ENCODE measurements around the gene SH3GL3. TPM values are rescaled to one million over a fixed set of nuclear protein-coding genes. Genes with fewer than 3 reads are reported as not detected.

SH3GL3 gene
- polyA plus RNA-seq, 1 of the 3 experiments (the other 2 are of a cell fraction) = not detected

DNA sequence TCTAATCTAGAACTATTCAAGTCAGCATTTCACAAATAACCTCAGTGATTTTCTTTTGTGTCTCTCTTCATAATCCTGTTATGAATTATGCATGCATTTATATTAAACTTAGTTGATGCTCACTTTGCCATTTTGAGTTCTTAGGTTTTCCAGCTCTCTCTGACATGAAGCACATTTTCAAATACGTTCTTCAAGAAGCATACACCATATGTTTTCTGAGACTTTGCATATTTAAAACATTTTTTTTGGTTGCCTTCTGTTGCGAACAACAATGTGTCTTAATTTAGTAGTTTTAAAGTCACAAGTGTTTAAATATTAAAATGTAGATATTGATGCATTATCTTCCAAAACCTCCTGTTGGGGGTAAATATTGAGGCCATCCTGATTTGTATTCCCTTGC, 37.5 kb downstream of the SH3GL3 start:
- ChIA-PET CTCF (no interaction called here), POLR2A (no interaction called here)
- H3K9ac ChIP-seq = no peak overlapping the region
- no peak overlapping the region for H3K4me3 ChIP-seq (ENCODE audit: low read depth in 2 of 2, low read length in 1 of 2)
- H2AFZ ChIP-seq (ENCODE audit: low read depth) = no peak overlapping the region
- H3F3A ChIP-seq (replicated peaks; ENCODE audit: insufficient read depth) = no peaks in the 10 kb centered on the region
- no peaks in the 10 kb centered on the region for H3K79me2 ChIP-seq (ENCODE audit: insufficient read depth)
- H3K9me2 ChIP-seq = no peaks in the 10 kb centered on the region
- H3K27me3 ChIP-seq (ENCODE audit: insufficient read depth) = no peaks in the 10 kb centered on the region
- H3K4me2 ChIP-seq = no peak overlapping the region
- TF ChIP-seq FOSL2 (IDR thresholded peaks at IDR 0.05; ENCODE audit: borderline replicate concordance, low read depth) = no peak
- TF ChIP-seq, protein P1, sequence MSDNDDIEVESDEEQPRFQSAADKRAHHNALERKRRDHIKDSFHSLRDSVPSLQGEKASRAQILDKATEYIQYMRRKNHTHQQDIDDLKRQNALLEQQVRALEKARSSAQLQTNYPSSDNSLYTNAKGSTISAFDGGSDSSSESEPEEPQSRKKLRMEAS (IDR thresholded peaks at IDR 0.05; ENCODE audit: low read depth) = no peak
- TF ChIP-seq, protein P2, sequence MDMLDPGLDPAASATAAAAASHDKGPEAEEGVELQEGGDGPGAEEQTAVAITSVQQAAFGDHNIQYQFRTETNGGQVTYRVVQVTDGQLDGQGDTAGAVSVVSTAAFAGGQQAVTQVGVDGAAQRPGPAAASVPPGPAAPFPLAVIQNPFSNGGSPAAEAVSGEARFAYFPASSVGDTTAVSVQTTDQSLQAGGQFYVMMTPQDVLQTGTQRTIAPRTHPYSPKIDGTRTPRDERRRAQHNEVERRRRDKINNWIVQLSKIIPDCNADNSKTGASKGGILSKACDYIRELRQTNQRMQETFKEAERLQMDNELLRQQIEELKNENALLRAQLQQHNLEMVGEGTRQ (IDR thresholded peaks at IDR 0.05; ENCODE audit: borderline replicate concordance, low read depth, low read length) = no peak
- TF ChIP-seq, protein P3, sequence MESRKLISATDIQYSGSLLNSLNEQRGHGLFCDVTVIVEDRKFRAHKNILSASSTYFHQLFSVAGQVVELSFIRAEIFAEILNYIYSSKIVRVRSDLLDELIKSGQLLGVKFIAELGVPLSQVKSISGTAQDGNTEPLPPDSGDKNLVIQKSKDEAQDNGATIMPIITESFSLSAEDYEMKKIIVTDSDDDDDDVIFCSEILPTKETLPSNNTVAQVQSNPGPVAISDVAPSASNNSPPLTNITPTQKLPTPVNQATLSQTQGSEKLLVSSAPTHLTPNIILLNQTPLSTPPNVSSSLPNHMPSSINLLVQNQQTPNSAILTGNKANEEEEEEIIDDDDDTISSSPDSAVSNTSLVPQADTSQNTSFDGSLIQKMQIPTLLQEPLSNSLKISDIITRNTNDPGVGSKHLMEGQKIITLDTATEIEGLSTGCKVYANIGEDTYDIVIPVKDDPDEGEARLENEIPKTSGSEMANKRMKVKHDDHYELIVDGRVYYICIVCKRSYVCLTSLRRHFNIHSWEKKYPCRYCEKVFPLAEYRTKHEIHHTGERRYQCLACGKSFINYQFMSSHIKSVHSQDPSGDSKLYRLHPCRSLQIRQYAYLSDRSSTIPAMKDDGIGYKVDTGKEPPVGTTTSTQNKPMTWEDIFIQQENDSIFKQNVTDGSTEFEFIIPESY (IDR thresholded peaks at IDR 0.05; ENCODE audit: borderline replicate concordance, low read depth) = no peak
- no peak for TF ChIP-seq JUND (IDR thresholded peaks at IDR 0.05)
- no peak for TF ChIP-seq TAF1 (IDR thresholded peaks at IDR 0.05; ENCODE audit: borderline replicate concordance, low read depth, low read length)
- no peak for TF ChIP-seq RCOR1 (IDR thresholded peaks at IDR 0.05; ENCODE audit: low read length)
- no peak for TF ChIP-seq YY1 (IDR thresholded peaks at IDR 0.05; ENCODE audit: low read depth)
- TF ChIP-seq RFX5 (IDR thresholded peaks at IDR 0.05; ENCODE audit: low read length) = no peak
- no peak for TF ChIP-seq POLR2AphosphoS5 (IDR thresholded peaks at IDR 0.05; ENCODE audit: low read depth, low read length)
- TF ChIP-seq TCF12 (IDR thresholded peaks at IDR 0.05) = no peak
- TF ChIP-seq RXRA (IDR thresholded peaks at IDR 0.05; ENCODE audit: borderline replicate concordance, low read depth) = no peak
- WGBS (ENCODE audit: low lambda C conversion rate) = 21% methylated on average over 2 of the region's 2 CpGs
- no peaks in the 10 kb centered on the region for H3K9me3 ChIP-seq
- no peak for DNase-seq
- no peaks in the 10 kb centered on the region for H4K20me1 ChIP-seq (ENCODE audit: insufficient read depth)
- H3K36me3 ChIP-seq (replicated peaks in 1 of 2; ENCODE audit: control insufficient read depth in 1 of 2, insufficient read depth in 2 of 2, low read length in 1 of 2) = no peaks in the 10 kb centered on the region
- H3K27ac ChIP-seq (ENCODE audit: low read depth in 2 of 2, low read length in 1 of 2) = no peak overlapping the region
- no peaks in the 10 kb centered on the region for H3K4me1 ChIP-seq (ENCODE audit: control insufficient read depth in 1 of 2, insufficient read depth in 2 of 2, low read depth in 1 of 2, low read length in 1 of 2)

DNA sequence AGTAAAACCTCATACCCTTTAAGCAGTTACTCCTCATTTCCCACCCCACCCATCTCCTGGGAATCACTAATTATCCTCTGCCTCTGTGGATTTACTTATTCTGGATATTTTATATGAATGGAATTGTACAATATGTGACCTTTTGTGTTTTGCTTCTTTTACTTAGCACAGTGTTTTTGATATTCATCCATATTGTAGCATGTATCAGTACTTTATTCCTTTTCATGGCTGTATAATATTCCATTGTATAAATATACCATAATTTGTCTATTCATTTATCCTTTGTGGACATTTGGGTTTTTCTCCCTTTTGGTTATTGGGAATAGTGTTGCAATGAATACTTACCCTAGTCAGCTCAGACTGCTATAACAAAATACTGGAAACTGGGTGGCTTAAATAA, 39.2 kb downstream of the SH3GL3 start:
- H3F3A ChIP-seq (replicated peaks; ENCODE audit: insufficient read depth) = no peaks in the 10 kb centered on the region
- POLR2A ChIA-PET = no interaction called here
- TF ChIP-seq TEAD4 (IDR thresholded peaks at IDR 0.05; ENCODE audit: borderline replicate concordance, insufficient read depth) (no peak), GABPA (IDR thresholded peaks at IDR 0.05; ENCODE audit: low read depth) (no peak), ELF1 (IDR thresholded peaks at IDR 0.05) (no peak), FOXM1 (IDR thresholded peaks at IDR 0.05; ENCODE audit: low read depth) (no peak), TCF12 (IDR thresholded peaks at IDR 0.05) (no peak), YY1 (IDR thresholded peaks at IDR 0.05; ENCODE audit: low read depth) (no peak)
- TF ChIP-seq, protein P4, sequence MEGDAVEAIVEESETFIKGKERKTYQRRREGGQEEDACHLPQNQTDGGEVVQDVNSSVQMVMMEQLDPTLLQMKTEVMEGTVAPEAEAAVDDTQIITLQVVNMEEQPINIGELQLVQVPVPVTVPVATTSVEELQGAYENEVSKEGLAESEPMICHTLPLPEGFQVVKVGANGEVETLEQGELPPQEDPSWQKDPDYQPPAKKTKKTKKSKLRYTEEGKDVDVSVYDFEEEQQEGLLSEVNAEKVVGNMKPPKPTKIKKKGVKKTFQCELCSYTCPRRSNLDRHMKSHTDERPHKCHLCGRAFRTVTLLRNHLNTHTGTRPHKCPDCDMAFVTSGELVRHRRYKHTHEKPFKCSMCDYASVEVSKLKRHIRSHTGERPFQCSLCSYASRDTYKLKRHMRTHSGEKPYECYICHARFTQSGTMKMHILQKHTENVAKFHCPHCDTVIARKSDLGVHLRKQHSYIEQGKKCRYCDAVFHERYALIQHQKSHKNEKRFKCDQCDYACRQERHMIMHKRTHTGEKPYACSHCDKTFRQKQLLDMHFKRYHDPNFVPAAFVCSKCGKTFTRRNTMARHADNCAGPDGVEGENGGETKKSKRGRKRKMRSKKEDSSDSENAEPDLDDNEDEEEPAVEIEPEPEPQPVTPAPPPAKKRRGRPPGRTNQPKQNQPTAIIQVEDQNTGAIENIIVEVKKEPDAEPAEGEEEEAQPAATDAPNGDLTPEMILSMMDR (IDR thresholded peaks at IDR 0.05) = no peak
- TF ChIP-seq, protein P1 (IDR thresholded peaks at IDR 0.05; ENCODE audit: low read depth) = no peak
- TF ChIP-seq, protein P5, sequence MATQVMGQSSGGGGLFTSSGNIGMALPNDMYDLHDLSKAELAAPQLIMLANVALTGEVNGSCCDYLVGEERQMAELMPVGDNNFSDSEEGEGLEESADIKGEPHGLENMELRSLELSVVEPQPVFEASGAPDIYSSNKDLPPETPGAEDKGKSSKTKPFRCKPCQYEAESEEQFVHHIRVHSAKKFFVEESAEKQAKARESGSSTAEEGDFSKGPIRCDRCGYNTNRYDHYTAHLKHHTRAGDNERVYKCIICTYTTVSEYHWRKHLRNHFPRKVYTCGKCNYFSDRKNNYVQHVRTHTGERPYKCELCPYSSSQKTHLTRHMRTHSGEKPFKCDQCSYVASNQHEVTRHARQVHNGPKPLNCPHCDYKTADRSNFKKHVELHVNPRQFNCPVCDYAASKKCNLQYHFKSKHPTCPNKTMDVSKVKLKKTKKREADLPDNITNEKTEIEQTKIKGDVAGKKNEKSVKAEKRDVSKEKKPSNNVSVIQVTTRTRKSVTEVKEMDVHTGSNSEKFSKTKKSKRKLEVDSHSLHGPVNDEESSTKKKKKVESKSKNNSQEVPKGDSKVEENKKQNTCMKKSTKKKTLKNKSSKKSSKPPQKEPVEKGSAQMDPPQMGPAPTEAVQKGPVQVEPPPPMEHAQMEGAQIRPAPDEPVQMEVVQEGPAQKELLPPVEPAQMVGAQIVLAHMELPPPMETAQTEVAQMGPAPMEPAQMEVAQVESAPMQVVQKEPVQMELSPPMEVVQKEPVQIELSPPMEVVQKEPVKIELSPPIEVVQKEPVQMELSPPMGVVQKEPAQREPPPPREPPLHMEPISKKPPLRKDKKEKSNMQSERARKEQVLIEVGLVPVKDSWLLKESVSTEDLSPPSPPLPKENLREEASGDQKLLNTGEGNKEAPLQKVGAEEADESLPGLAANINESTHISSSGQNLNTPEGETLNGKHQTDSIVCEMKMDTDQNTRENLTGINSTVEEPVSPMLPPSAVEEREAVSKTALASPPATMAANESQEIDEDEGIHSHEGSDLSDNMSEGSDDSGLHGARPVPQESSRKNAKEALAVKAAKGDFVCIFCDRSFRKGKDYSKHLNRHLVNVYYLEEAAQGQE (IDR thresholded peaks at IDR 0.05; ENCODE audit: low read depth, low read length) = no peak
- TF ChIP-seq, protein P6, sequence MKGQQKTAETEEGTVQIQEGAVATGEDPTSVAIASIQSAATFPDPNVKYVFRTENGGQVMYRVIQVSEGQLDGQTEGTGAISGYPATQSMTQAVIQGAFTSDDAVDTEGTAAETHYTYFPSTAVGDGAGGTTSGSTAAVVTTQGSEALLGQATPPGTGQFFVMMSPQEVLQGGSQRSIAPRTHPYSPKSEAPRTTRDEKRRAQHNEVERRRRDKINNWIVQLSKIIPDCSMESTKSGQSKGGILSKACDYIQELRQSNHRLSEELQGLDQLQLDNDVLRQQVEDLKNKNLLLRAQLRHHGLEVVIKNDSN (IDR thresholded peaks at IDR 0.05; ENCODE audit: borderline replicate concordance, low read depth) = no peak

More for the DNA sequence above, 39.2 kb downstream of the SH3GL3 start:
- no peaks in the 10 kb centered on the region for H3K36me3 ChIP-seq (replicated peaks in 1 of 2; ENCODE audit: control insufficient read depth in 1 of 2, insufficient read depth in 2 of 2, low read length in 1 of 2)
- CTCF ChIA-PET = no interaction called here
- H3K9me3 ChIP-seq = no peaks in the 10 kb centered on the region
- no peaks in the 10 kb centered on the region for H3K79me2 ChIP-seq (ENCODE audit: insufficient read depth)
- no peak overlapping the region for H3K27ac ChIP-seq (ENCODE audit: low read depth in 2 of 2, low read length in 1 of 2)
- H3K4me1 ChIP-seq (ENCODE audit: control insufficient read depth in 1 of 2, insufficient read depth in 2 of 2, low read depth in 1 of 2, low read length in 1 of 2) = no peaks in the 10 kb centered on the region
- H3K9ac ChIP-seq = no peak overlapping the region
- H3K27me3 ChIP-seq (ENCODE audit: insufficient read depth) = no peaks in the 10 kb centered on the region
- H3K4me3 ChIP-seq (ENCODE audit: low read depth in 2 of 2, low read length in 1 of 2) = no peak overlapping the region
- H3K9me2 ChIP-seq = no peaks in the 10 kb centered on the region
- no peak overlapping the region for H3K4me2 ChIP-seq
- DNase-seq = no peak
- H2AFZ ChIP-seq (ENCODE audit: low read depth) = no peak overlapping the region
- no peaks in the 10 kb centered on the region for H4K20me1 ChIP-seq (ENCODE audit: insufficient read depth)

All from SK-N-SH (cell line).